ENCODE measurements around the gene CDC25C.

DNA sequence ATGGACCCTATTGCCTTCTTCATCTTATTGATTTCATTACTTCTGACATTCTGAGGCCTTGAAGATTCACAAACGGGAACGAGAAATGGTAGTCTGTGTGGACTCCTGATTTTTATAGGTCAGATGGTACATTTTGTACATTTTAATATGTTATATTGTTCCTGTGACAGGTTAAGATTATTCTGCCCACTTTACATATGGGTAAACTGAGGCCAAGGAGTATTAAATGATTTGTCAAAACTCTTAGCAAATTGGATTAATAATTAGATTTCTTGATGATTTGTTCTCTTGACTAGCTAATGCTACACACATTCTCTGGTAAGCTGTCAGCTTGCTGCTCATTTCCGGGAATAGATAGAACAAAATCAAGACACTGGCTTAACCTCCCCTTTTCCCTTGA, 8.4 kb upstream of the CDC25C start:
- TF ChIP-seq, protein P1, sequence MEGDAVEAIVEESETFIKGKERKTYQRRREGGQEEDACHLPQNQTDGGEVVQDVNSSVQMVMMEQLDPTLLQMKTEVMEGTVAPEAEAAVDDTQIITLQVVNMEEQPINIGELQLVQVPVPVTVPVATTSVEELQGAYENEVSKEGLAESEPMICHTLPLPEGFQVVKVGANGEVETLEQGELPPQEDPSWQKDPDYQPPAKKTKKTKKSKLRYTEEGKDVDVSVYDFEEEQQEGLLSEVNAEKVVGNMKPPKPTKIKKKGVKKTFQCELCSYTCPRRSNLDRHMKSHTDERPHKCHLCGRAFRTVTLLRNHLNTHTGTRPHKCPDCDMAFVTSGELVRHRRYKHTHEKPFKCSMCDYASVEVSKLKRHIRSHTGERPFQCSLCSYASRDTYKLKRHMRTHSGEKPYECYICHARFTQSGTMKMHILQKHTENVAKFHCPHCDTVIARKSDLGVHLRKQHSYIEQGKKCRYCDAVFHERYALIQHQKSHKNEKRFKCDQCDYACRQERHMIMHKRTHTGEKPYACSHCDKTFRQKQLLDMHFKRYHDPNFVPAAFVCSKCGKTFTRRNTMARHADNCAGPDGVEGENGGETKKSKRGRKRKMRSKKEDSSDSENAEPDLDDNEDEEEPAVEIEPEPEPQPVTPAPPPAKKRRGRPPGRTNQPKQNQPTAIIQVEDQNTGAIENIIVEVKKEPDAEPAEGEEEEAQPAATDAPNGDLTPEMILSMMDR (conservative IDR thresholded peaks at IDR 0.05): no peak
- TF ChIP-seq ZFX (IDR thresholded peaks at IDR 0.05): no peak
